MCF 10A (cell line): ENCODE data around the gene TMEM200B. TPM values are rescaled to one million over a fixed set of nuclear protein-coding genes. Genes with fewer than 3 reads are reported as not detected.

Source experiments
- BruUV-seq: library from RNA; stranded (reverse); fragments of 400-500 nt; replicated peaks from 2 replicates; lab custom pipeline; 2021; lab: Mats Ljungman, UMichigan
- CTCF ChIA-PET: fragments of 300-600 bp; sonication (Branson Sonifier 250); formaldehyde crosslinking; extraction: SDS; loops from one replicate; lab custom pipeline; 2021; ENCODE audit warnings: antibody characterized with exemption, inconsistent platforms; lab: Yijun Ruan, JAX
- POLR2A ChIA-PET: fragments of 300-600, 350-650 bp; sonication (Branson Sonifier 250); formaldehyde crosslinking; extraction: SDS; loops from one replicate; lab custom pipeline; 2020; ENCODE audit warnings: antibody characterized with exemption, inconsistent platforms; lab: Yijun Ruan, JAX
- DNase-seq: peaks from one replicate; pipeline ENCODE4 v3.0.0-alpha.2; 2018; ENCODE audit not compliant: unreplicated experiment
- H3K27ac Mint-ChIP-seq: one replicate; pipeline ENCODE4 v1.8.0; 2022; ENCODE audit warnings: mild to moderate bottlenecking, low read depth, mixed read lengths; ENCODE audit not compliant: unreplicated experiment
- H3K27me3 Mint-ChIP-seq: one replicate; pipeline ENCODE4 v1.8.0; 2022; ENCODE audit warnings: mixed read lengths; ENCODE audit not compliant: insufficient read depth, unreplicated experiment
- H3K36me3 Mint-ChIP-seq: one replicate; pipeline ENCODE4 v1.8.0; 2022; ENCODE audit warnings: mild to moderate bottlenecking, moderate library complexity, mixed read lengths; ENCODE audit not compliant: insufficient read depth, unreplicated experiment
- H3K4me1 Mint-ChIP-seq: one replicate; pipeline ENCODE4 v1.8.0; 2022; ENCODE audit warnings: mixed read lengths; ENCODE audit not compliant: insufficient read depth, unreplicated experiment
- H3K4me3 Mint-ChIP-seq: one replicate; pipeline ENCODE4 v1.8.0; 2022; ENCODE audit warnings: mild to moderate bottlenecking, moderate library complexity, mixed read lengths; ENCODE audit not compliant: unreplicated experiment
- H3K9me3 Mint-ChIP-seq: one replicate; pipeline ENCODE4 v1.8.0; 2022; ENCODE audit warnings: mixed read lengths; ENCODE audit not compliant: unreplicated experiment
- CTCF ChIP-seq: fragments of 200-600 bp; IDR thresholded peaks from one replicate; pipeline ENCODE4 v1.8.0; 2022; ENCODE audit warnings: antibody characterized with exemption, mild to moderate bottlenecking; ENCODE audit not compliant: unreplicated experiment
- intact Hi-C: fragments of 100-400 bp; cut with micrococcal nuclease; formaldehyde crosslinking; loops from 2 replicates; pipeline ENCODE4 v1.14.1; 2022
- total RNA-seq: library from RNA; stranded (reverse); gene quantifications from 2 replicates; pipeline ENCODE4 v1.2.3, GENCODE V29; 2022

TMEM200B gene
- total RNA-seq, 1 experiment from 2014 or later = not detected

DNA sequence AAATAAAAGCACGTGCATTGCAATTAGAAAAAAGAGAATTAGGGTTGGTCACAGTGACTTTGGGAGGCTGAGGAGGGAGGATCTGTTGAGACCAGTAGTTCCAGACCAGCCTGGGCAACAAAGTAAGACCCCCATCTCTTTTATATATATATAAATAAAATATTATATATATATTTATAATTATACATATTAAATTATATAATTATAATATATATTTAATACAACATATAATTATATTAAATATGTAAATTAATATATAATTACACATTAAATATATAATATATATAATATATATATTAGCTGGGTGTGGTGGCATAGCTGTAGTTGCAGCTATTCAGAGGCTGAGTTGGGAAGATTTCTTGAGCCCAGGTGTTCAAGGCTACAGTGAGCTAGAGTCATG lies 23.2 kb downstream of the TMEM200B start:
- H3K9me3 Mint-ChIP-seq = no peaks in the 10 kb centered on the region
- POLR2A ChIA-PET = interaction anchor here (0.6 kb wide), 1 partner anchor 12 kb away, joined by 4 read pairs; no protein-coding TSS in a partner anchor
- H3K36me3 Mint-ChIP-seq = peaks cover 6% of the 10 kb centered on the region
- CTCF ChIA-PET = interaction anchor here (0.6 kb wide), 1 partner anchor 1131 kb away, joined by 3 read pairs; no protein-coding TSS in a partner anchor
- no peak overlapping the region for H3K4me3 Mint-ChIP-seq
- DNase-seq = no peak
- TF ChIP-seq CTCF = no peak
- intact Hi-C loops = no loop called here
- H3K4me1 Mint-ChIP-seq = no peaks in the 10 kb centered on the region
- no peak overlapping the region for H3K27ac Mint-ChIP-seq
- no TSS peak for BruUV-seq
- H3K27me3 Mint-ChIP-seq = no peaks in the 10 kb centered on the region

GRCh38 chr1:29099286-29099685 lies 24.4 kb downstream of the TMEM200B start:
- H3K27ac Mint-ChIP-seq = no peak overlapping the region
- H3K36me3 Mint-ChIP-seq = peaks cover 6% of the 10 kb centered on the region
- ChIA-PET CTCF (no interaction called here), POLR2A (no interaction called here)
- no TSS peak for BruUV-seq
- H3K4me3 Mint-ChIP-seq = no peak overlapping the region
- H3K4me1 Mint-ChIP-seq = no peaks in the 10 kb centered on the region
- no peaks in the 10 kb centered on the region for H3K27me3 Mint-ChIP-seq
- no peak for DNase-seq
- no peaks in the 10 kb centered on the region for H3K9me3 Mint-ChIP-seq
- intact Hi-C loops = no loop called here
- TF ChIP-seq CTCF = no peak

DNA sequence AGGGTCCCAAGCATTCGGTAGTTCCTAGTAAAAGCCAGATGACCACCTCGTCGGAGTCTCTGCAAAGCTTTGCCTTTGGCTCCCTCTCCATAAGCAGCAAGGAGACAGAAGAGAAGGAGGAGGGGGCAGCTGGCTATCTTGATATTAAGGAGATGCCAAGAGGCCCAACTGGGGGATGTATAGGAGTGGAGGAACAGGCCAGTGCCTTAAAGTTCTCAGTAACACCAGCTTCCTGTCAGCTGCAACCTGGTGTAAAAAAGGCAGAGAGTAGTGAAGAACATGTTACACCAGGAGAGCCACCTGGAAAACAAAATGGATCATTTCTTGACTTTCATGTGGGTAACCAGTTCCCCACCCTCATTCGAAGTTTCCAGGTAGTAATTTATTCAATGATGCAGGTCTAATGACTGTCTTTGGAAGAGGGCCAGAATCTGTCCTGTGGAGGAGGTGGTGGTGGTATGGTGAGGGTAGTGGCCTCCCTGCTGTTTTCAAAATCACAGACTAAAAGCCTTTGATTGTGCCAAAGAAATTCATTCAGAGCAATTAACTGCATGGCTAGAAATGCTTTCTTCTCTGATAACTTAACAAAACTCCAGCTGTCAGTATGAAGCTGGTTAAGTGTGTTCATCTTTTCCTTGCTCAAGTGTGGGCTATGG lies 27.3 kb downstream of the TMEM200B start:
- Mint-ChIP-seq H3K36me3 (no peaks in the 10 kb centered on the region), H3K4me1 (no peaks in the 10 kb centered on the region), H3K27me3 (no peaks in the 10 kb centered on the region), H3K4me3 (no peak overlapping the region), H3K9me3 (no peaks in the 10 kb centered on the region), H3K27ac (no peak overlapping the region)
- DNase-seq = no peak
- TF ChIP-seq CTCF = no peak
- POLR2A ChIA-PET = interaction anchor here (0.6 kb wide), 1 partner anchor 280 kb away, joined by 3 read pairs; no protein-coding TSS in a partner anchor
- no TSS peak for BruUV-seq
- CTCF ChIA-PET = interaction anchor here (0.5 to 0.6 kb wide), 3 partner anchors 16 to 1285 kb away, joined by 3 to 5 read pairs (median 3); no protein-coding TSS in a partner anchor
- intact Hi-C loops = no loop called here

DNA sequence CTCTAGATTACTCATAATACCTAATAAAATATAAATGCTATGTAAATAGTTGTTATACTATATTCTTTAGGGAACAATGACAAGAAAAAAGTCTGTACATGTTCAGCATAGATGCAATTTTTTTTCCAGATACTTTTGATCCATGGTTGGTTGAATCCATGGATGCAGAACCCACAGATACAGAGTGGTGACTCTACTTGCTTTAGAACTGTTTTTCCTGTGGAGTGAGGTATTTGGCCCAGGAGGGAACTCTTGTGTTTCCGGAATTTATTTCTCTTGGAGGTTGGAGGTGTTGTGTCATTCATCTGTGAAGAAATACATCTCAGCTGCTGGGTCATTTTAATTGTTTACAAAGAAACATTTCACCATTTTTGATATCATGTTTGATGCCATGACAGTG lies 28.7 kb downstream of the TMEM200B start:
- intact Hi-C loops = no loop called here
- Mint-ChIP-seq H3K4me3 (no peak overlapping the region), H3K27me3 (no peaks in the 10 kb centered on the region), H3K9me3 (no peaks in the 10 kb centered on the region), H3K27ac (no peak overlapping the region), H3K36me3 (no peaks in the 10 kb centered on the region), H3K4me1 (no peaks in the 10 kb centered on the region)
- DNase-seq = peak; percentile 13
- no TSS peak for BruUV-seq
- CTCF ChIA-PET = no interaction called here
- POLR2A ChIA-PET = interaction anchor here (1.0 kb wide), 1 partner anchor 58 kb away, joined by 3 read pairs; no protein-coding TSS in a partner anchor
- TF ChIP-seq CTCF = no peak
